ENCODE results near the gene IL17REL.

- TF ChIP-seq, protein P1, sequence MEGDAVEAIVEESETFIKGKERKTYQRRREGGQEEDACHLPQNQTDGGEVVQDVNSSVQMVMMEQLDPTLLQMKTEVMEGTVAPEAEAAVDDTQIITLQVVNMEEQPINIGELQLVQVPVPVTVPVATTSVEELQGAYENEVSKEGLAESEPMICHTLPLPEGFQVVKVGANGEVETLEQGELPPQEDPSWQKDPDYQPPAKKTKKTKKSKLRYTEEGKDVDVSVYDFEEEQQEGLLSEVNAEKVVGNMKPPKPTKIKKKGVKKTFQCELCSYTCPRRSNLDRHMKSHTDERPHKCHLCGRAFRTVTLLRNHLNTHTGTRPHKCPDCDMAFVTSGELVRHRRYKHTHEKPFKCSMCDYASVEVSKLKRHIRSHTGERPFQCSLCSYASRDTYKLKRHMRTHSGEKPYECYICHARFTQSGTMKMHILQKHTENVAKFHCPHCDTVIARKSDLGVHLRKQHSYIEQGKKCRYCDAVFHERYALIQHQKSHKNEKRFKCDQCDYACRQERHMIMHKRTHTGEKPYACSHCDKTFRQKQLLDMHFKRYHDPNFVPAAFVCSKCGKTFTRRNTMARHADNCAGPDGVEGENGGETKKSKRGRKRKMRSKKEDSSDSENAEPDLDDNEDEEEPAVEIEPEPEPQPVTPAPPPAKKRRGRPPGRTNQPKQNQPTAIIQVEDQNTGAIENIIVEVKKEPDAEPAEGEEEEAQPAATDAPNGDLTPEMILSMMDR (IDR thresholded peaks at IDR 0.05 in 2 of 3, conservative IDR thresholded peaks at IDR 0.05 in 1 of 3; ENCODE audit: control insufficient read depth in 2 of 3, extremely low read depth in 1 of 3, insufficient read depth in 1 of 3, low read depth in 3 of 3, low read length in 3 of 3), result no peak
- no peak for TF ChIP-seq GATAD2B (conservative IDR thresholded peaks at IDR 0.05; ENCODE audit: low read depth)
- no peak for TF ChIP-seq SIX5 (IDR thresholded peaks at IDR 0.05; ENCODE audit: low read depth, low read length, severe bottlenecking)
- TF ChIP-seq NFYA (IDR thresholded peaks at IDR 0.05; ENCODE audit: borderline replicate concordance, low read depth, low read length), result no peak
- TF ChIP-seq EGR1 (IDR thresholded peaks at IDR 0.05; ENCODE audit: borderline replicate concordance in 1 of 2, low read depth in 2 of 2, low read length in 2 of 2), result no peak
- TF ChIP-seq SUZ12 (IDR thresholded peaks at IDR 0.05; ENCODE audit: unreplicated experiment), result no peak
- TF ChIP-seq POLR2A (IDR thresholded peaks at IDR 0.05; ENCODE audit: low read depth, low read length), result no peak
- TF ChIP-seq GABPA (IDR thresholded peaks at IDR 0.05; ENCODE audit: low read depth), result no peak
- TF ChIP-seq EP300 (IDR thresholded peaks at IDR 0.05; ENCODE audit: borderline replicate concordance in 1 of 2, control insufficient read depth in 1 of 2, low read depth in 2 of 2, low read length in 2 of 2), result no peak
Observed at GRCh38 chr22:50046481-50047245, 34.1 kb upstream of the IL17REL start.
